ENCODE measurements around the gene DNAH14. TPM values are rescaled to one million over a fixed set of nuclear protein-coding genes. Genes with fewer than 3 reads are reported as not detected.

DNAH14 gene
- total and polyA plus RNA-seq, 3 donors from 2014 or later, result 30.1 to 82.1 (median 37.3) TPM

DNA sequence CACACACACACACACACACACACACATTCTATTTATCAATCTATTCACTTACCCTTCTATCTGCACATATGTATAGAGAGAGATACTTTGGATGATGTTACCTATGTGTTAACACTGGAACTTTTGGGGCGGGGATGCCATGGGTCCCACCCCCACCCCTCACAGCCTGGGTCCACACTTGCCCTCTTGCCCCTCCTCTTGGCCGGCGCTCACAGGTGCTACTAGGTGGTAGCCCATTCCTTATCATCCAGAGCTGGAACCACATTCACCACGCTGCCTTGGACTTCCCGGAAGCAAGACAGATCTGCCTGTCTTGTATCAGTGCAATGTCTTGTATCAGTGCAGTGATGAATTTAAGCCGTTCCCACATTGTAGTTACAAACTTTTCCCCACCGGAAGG is 413.2 kb downstream of the DNAH14 start:
- no peak for TF ChIP-seq POLR2A (IDR thresholded peaks at IDR 0.05)
- TF ChIP-seq, protein P1, sequence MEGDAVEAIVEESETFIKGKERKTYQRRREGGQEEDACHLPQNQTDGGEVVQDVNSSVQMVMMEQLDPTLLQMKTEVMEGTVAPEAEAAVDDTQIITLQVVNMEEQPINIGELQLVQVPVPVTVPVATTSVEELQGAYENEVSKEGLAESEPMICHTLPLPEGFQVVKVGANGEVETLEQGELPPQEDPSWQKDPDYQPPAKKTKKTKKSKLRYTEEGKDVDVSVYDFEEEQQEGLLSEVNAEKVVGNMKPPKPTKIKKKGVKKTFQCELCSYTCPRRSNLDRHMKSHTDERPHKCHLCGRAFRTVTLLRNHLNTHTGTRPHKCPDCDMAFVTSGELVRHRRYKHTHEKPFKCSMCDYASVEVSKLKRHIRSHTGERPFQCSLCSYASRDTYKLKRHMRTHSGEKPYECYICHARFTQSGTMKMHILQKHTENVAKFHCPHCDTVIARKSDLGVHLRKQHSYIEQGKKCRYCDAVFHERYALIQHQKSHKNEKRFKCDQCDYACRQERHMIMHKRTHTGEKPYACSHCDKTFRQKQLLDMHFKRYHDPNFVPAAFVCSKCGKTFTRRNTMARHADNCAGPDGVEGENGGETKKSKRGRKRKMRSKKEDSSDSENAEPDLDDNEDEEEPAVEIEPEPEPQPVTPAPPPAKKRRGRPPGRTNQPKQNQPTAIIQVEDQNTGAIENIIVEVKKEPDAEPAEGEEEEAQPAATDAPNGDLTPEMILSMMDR (IDR thresholded peaks at IDR 0.05), result no peak

DNA sequence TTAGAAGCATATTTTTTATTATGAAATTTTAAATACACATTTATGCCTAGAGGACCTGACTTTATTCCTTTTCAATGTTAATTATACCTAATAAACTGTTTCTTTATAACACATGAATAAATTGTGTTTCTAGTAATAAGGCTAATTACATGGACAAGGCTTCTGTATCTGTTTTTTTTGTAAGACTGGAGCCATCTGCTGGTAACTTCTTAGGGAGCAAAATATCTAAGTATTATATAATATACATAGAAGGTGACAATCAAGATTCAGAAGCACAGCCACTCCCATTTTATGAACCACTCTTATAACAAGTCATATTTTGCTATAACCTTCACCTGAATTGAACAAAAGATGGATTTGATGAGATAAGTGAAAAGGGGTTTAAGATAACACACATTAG is 414.1 kb downstream of the DNAH14 start:
- Histone ChIP-seq H3K4me3 (no peak overlapping the region), H3K4me1 (no peaks in the 10 kb centered on the region), H3K9me3 (no peaks in the 10 kb centered on the region), H3K27me3 (no peaks in the 10 kb centered on the region), H3K27ac (no peak overlapping the region), H3K36me3 (ENCODE audit: low read depth, missing control alignments) (no peaks in the 10 kb centered on the region)
- intact Hi-C loops (cut with DNase I; ENCODE audit: low total_unique reads), result no loop called here
- no peak for TF ChIP-seq POLR2A (IDR thresholded peaks at IDR 0.05)
- TF ChIP-seq, protein P1 (IDR thresholded peaks at IDR 0.05), result no peak
- no peak for DNase-seq

More for the DNA sequence above, 413.2 kb downstream of the DNAH14 start:
- Histone ChIP-seq H3K4me3 (no peak overlapping the region), H3K4me1 (no peaks in the 10 kb centered on the region), H3K9me3 (no peaks in the 10 kb centered on the region), H3K36me3 (ENCODE audit: low read depth, missing control alignments) (no peaks in the 10 kb centered on the region), H3K27me3 (no peaks in the 10 kb centered on the region), H3K27ac (no peak overlapping the region)
- WGBS, 2 donors, result 72% methylated on average over 7 of the region's 7 CpGs
- intact Hi-C loops (cut with DNase I; ENCODE audit: low total_unique reads), result no loop called here
- no peak for DNase-seq

DNA sequence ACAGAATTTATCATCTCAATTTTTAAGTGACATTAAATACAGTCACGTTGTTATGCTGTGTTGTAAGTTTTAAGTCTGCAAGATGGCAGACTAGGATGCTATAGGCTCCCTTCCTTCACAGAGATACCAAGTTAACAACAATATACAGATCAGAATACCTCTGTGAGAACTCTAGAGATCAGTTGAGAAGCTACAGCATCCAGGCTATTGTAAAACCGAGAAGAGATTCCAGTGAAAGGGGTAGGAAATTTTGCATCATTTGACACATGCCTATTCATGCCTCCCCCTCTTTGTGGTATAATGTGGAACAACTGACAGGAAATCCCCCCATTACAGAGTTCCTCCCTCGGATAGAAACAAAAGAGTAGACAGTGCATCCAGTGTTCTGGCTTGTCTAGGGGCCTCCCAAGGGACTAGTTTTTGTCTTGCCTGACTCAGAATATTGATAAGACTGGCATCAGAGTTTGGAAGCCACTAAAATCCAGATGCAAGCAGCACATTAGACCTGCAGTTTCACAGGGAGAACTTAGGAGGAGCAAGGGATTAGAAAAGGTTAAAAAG is 417.7 kb downstream of the DNAH14 start:
- Histone ChIP-seq H3K36me3 (ENCODE audit: low read depth, missing control alignments) (no peaks in the 10 kb centered on the region), H3K9me3 (no peaks in the 10 kb centered on the region), H3K4me1 (no peaks in the 10 kb centered on the region), H3K27ac (no peak overlapping the region), H3K4me3 (no peak overlapping the region), H3K27me3 (no peaks in the 10 kb centered on the region)
- intact Hi-C loops (cut with DNase I; ENCODE audit: low total_unique reads), result no loop called here
- TF ChIP-seq POLR2A (IDR thresholded peaks at IDR 0.05), result no peak
- TF ChIP-seq, protein P1 (IDR thresholded peaks at IDR 0.05), result no peak
- no peak for DNase-seq
- 65 to 66% methylated on average over 3 of the region's 3 CpGs for WGBS, 2 donors

DNA sequence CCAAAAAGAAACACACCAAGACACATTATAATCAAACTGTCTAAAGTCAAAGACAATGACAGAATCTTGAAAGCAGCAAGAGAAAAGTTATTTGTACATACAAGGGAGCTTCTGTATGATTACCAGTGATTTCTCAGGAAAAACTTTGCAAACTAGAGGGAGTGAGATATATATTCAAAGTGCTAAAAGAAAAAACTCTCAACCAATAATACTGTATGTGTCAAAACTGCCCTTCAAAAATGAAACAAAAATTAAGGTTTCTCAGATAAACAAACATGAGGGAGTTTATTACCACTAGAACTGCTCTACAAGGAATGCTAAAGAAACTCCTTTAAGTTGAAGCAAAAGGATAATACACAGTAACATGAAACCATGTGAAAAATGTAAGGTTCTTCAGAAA is 418.9 kb downstream of the DNAH14 start:
- TF ChIP-seq POLR2A (IDR thresholded peaks at IDR 0.05), result no peak
- TF ChIP-seq, protein P1 (IDR thresholded peaks at IDR 0.05), result no peak
- H3K27ac ChIP-seq, result no peak overlapping the region
- H3K4me1 ChIP-seq, result no peaks in the 10 kb centered on the region
- H3K36me3 ChIP-seq (ENCODE audit: low read depth, missing control alignments), result no peaks in the 10 kb centered on the region
- DNase-seq, result no peak
- intact Hi-C loops (cut with DNase I; ENCODE audit: low total_unique reads), result no loop called here
- no peaks in the 10 kb centered on the region for H3K9me3 ChIP-seq
- no peaks in the 10 kb centered on the region for H3K27me3 ChIP-seq
- H3K4me3 ChIP-seq, result no peak overlapping the region

DNA sequence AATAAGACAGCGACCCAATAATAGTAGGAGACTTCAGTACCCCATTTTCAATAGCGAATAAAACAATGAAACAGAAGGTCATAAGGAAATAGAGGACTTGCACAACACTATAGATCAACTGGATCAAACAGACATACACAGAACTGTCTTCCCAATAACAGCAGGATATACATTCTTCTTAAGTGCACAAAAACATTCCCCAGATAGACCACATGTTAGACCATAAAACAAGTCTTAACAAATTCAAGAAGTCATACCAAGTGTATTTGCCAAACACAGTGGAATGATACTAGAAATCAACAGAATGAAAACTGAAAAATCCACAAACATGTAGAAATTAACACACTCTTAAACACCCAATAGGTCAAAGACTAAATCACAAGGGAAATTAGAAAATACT is 420.4 kb downstream of the DNAH14 start:
- WGBS, 2 donors, result 84 to 87% methylated on average over 2 of the region's 2 CpGs
- DNase-seq, result no peak
- TF ChIP-seq, protein P1 (IDR thresholded peaks at IDR 0.05), result no peak
- no peak for TF ChIP-seq POLR2A (IDR thresholded peaks at IDR 0.05)
- no peaks in the 10 kb centered on the region for H3K9me3 ChIP-seq
- no peaks in the 10 kb centered on the region for H3K36me3 ChIP-seq (ENCODE audit: low read depth, missing control alignments)
- intact Hi-C loops (cut with DNase I; ENCODE audit: low total_unique reads), result no loop called here
- H3K27me3 ChIP-seq, result no peaks in the 10 kb centered on the region
- no peak overlapping the region for H3K4me3 ChIP-seq
- no peaks in the 10 kb centered on the region for H3K4me1 ChIP-seq
- no peak overlapping the region for H3K27ac ChIP-seq
